T-helper 17 cell (primary cell): ENCODE results near the gene NKTR. TPM values are rescaled to one million over a fixed set of nuclear protein-coding genes. Genes with fewer than 3 reads are reported as not detected.

ENCODE experiments used
- ATAC-seq: fragments of 150-1000 bp; cut with Tn5 transposase; 2 replicates; pipeline ENCODE4 v1.10.0; 2021; ENCODE audit warnings: mild to moderate bottlenecking, moderate library complexity
- DNase-seq, 3 donors: peaks; one replicate each; pipeline versions ENCODE4 v3.0.0 to v3.0.0-alpha.2; 2020 to 2021
- H3K9me3 ChIP-seq: one replicate; pipeline ENCODE4 v1.7.0; 2013; ENCODE audit warnings: low read length, mild to moderate bottlenecking; ENCODE audit not compliant: control insufficient read depth, poor library complexity, severe bottlenecking
- H3K27ac Mint-ChIP-seq: one replicate; pipeline ENCODE4 v1.8.0; 2022; ENCODE audit warnings: mild to moderate bottlenecking, moderate library complexity, mixed read lengths
- H3K27me3 Mint-ChIP-seq: one replicate; pipeline ENCODE4 v1.8.0; 2022; ENCODE audit warnings: mixed read lengths
- H3K36me3 Mint-ChIP-seq: one replicate; pipeline ENCODE4 v1.8.0; 2022; ENCODE audit warnings: low read depth, mixed read lengths
- H3K4me1 Mint-ChIP-seq: one replicate; pipeline ENCODE4 v1.8.0; 2022; ENCODE audit warnings: mild to moderate bottlenecking, mixed read lengths
- H3K4me3 Mint-ChIP-seq: one replicate; pipeline ENCODE4 v1.8.0; 2022; ENCODE audit warnings: mild to moderate bottlenecking, moderate library complexity, mixed read lengths
- total RNA-seq, 4 donors: library from RNA in 2 of 4; stranded (reverse) in 2 of 4; gene quantifications; one replicate each; pipeline ENCODE4 v1.2.3 and lab custom pipeline; 2022 to 2026

Gene NKTR
- total RNA-seq, 2 donors from 2014 or later, result 240 to 241 TPM

DNA sequence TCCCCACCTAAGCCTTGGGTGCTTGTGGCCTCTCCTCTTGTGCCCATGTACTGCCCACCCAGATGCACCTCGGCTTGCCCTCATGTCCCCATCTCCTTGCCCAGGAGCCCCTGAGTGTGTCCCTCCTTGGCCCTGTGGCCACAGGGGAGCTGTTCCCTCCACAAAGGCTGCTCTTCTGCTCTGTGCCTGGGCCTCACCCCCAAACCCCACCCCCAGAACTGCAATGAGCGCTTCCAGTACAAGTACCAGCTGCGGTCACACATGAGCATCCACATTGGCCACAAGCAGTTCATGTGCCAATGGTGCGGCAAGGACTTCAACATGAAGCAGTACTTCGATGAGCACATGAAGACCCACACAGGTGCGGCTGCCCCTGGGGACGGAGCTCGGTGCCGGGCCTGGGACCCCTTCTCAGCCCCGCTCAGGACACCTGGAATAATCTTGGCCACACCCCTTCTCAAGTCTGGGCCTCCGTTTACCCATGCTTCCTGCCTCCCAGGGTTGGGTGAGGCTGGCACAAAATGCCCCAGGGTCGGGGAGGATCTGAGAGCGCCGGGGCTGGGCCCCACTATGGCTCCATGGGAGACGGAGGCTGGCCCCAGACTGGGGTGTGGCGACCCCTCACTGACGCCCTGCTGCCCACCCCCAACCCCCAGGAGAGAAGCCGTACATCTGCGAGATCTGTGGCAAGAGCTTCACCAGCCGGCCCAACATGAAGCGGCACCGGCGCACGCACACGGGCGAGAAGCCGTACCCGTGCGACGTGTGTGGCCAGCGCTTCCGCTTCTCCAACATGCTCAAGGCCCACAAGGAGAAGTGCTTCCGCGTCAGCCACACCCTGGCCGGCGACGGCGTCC, 63.3 kb downstream of the NKTR start:
- Mint-ChIP-seq H3K4me1 (peaks cover 5% of the 10 kb centered on the region), H3K27me3 (peaks cover 4% of the 10 kb centered on the region), H3K36me3 (no peaks in the 10 kb centered on the region), H3K27ac (no peak overlapping the region), H3K4me3 (no peak overlapping the region)
- ATAC-seq, result peak; percentile 45
- DNase-seq, result no peak
- H3K9me3 ChIP-seq, result no peaks in the 10 kb centered on the region

DNA sequence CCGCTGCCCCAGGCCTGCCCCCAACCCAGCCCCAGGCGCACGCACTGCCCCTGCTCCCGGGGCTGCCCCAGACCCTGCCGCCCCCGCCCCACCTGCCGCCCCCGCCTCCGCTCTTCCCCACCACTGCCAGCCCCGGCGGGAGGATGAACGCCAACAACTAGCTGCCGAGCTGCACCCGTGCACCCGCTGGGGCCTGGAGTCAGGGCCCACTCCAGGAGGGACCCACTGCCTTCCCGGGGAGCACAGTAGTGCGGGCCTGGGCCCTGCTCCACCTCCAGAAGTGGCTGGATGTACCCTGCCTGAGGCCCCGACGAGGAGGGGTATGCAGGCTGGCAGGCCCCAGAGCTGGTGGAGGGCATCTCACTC, 63.9 kb downstream of the NKTR start:
- ATAC-seq, result no peak
- Mint-ChIP-seq H3K27me3 (peaks cover 4% of the 10 kb centered on the region), H3K27ac (no peak overlapping the region), H3K36me3 (no peaks in the 10 kb centered on the region), H3K4me3 (no peak overlapping the region), H3K4me1 (peaks cover 5% of the 10 kb centered on the region)
- no peak for DNase-seq
- H3K9me3 ChIP-seq, result no peaks in the 10 kb centered on the region

- peaks cover 4% of the 10 kb centered on the region for H3K27me3 Mint-ChIP-seq
- ATAC-seq (no peak), DNase-seq (no peak)
- H3K36me3 Mint-ChIP-seq, result no peaks in the 10 kb centered on the region
- no peaks in the 10 kb centered on the region for H3K9me3 ChIP-seq
- no peak overlapping the region for H3K27ac Mint-ChIP-seq
- H3K4me3 Mint-ChIP-seq, result no peak overlapping the region
- no peaks in the 10 kb centered on the region for H3K4me1 Mint-ChIP-seq
Measured at GRCh38 chr3:42665050-42665878, 64.8 kb downstream of the NKTR start.

- Mint-ChIP-seq H3K27ac (no peak overlapping the region), H3K4me1 (no peaks in the 10 kb centered on the region), H3K4me3 (no peak overlapping the region), H3K27me3 (peaks cover 4% of the 10 kb centered on the region), H3K36me3 (no peaks in the 10 kb centered on the region)
- DNase-seq, result no peak
- no peaks in the 10 kb centered on the region for H3K9me3 ChIP-seq
- no peak for ATAC-seq
Measured at GRCh38 chr3:42666022-42666421, 65.5 kb downstream of the NKTR start.

DNA sequence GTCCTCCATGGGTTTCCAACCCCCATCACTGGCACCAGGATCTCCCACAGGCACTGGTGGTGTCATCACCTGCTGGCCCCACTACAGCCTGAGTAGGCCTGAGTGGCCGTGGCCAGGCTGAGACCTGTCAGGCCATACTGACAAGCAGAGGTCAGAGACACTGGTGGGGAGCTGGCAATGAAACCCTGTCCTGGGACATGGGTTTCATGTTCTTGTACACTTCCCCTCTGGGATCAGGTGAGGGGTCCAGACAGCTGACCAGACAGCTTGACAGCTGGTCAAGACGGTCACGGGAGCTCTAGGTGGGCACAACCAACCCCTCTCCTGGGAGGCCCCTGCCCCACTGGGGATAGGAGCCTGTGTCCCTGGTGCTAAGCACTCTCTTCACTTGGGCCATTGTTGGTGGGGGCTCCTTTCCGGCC, 66.1 kb downstream of the NKTR start:
- H3K9me3 ChIP-seq, result no peaks in the 10 kb centered on the region
- no peaks in the 10 kb centered on the region for H3K4me1 Mint-ChIP-seq
- H3K27me3 Mint-ChIP-seq, result peaks cover 4% of the 10 kb centered on the region
- no peak overlapping the region for H3K27ac Mint-ChIP-seq
- H3K4me3 Mint-ChIP-seq, result no peak overlapping the region
- no peak for DNase-seq
- no peaks in the 10 kb centered on the region for H3K36me3 Mint-ChIP-seq
- ATAC-seq, result no peak

- ATAC-seq (no peak), DNase-seq (no peak)
- no peaks in the 10 kb centered on the region for H3K4me1 Mint-ChIP-seq
- no peak overlapping the region for H3K4me3 Mint-ChIP-seq
- no peaks in the 10 kb centered on the region for H3K9me3 ChIP-seq
- no peaks in the 10 kb centered on the region for H3K36me3 Mint-ChIP-seq
- peaks cover 4% of the 10 kb centered on the region for H3K27me3 Mint-ChIP-seq
- no peak overlapping the region for H3K27ac Mint-ChIP-seq
Measured at GRCh38 chr3:42667096-42667522, 66.6 kb downstream of the NKTR start.

- DNase-seq, result no peak
- H3K27ac Mint-ChIP-seq, result no peak overlapping the region
- no peak for ATAC-seq
- H3K27me3 Mint-ChIP-seq, result peaks cover 4% of the 10 kb centered on the region
- H3K36me3 Mint-ChIP-seq, result no peaks in the 10 kb centered on the region
- H3K4me1 Mint-ChIP-seq, result no peaks in the 10 kb centered on the region
- no peak overlapping the region for H3K4me3 Mint-ChIP-seq
- H3K9me3 ChIP-seq, result no peaks in the 10 kb centered on the region
Measured at GRCh38 chr3:42667523-42668412, 67.3 kb downstream of the NKTR start.

DNA sequence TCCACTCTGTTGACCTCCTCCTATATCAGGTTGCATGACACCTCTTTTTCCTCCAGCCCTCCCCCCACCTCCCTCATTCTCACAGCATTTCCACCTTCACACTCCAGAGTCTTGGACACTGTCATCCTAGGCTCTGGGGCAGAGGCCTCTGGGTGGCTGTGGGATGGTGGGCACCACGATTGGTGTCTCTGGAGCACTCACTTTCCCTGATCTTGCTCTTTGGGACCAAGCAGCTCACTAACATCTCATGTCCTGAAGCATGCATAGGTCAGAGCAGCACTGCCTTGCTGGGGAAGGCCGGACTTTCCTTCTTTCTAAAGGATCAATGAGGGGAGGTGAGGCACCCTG, 67.9 kb downstream of the NKTR start:
- no peak overlapping the region for H3K4me3 Mint-ChIP-seq
- no peak for DNase-seq
- ATAC-seq, result no peak

GRCh38 chr3:42668793-42669217, 68.3 kb downstream of the NKTR start:
- DNase-seq (no peak), ATAC-seq (no peak)
- Mint-ChIP-seq H3K4me1 (no peaks in the 10 kb centered on the region), H3K27ac (no peak overlapping the region), H3K36me3 (no peaks in the 10 kb centered on the region), H3K27me3 (peaks cover 4% of the 10 kb centered on the region), H3K4me3 (no peak overlapping the region)
- no peaks in the 10 kb centered on the region for H3K9me3 ChIP-seq

More for the DNA sequence above, 67.9 kb downstream of the NKTR start:
- Mint-ChIP-seq H3K27ac (no peak overlapping the region), H3K27me3 (peaks cover 4% of the 10 kb centered on the region), H3K36me3 (no peaks in the 10 kb centered on the region), H3K4me1 (no peaks in the 10 kb centered on the region)
- H3K9me3 ChIP-seq, result no peaks in the 10 kb centered on the region

- no peak overlapping the region for H3K27ac Mint-ChIP-seq
- DNase-seq, result no peak
- no peaks in the 10 kb centered on the region for H3K9me3 ChIP-seq
- H3K36me3 Mint-ChIP-seq, result no peaks in the 10 kb centered on the region
- no peaks in the 10 kb centered on the region for H3K4me1 Mint-ChIP-seq
- H3K27me3 Mint-ChIP-seq, result peaks cover 4% of the 10 kb centered on the region
- no peak overlapping the region for H3K4me3 Mint-ChIP-seq
- ATAC-seq, result no peak
Measured at GRCh38 chr3:42670051-42670576, 69.6 kb downstream of the NKTR start.

- Mint-ChIP-seq H3K4me3 (no peak overlapping the region), H3K36me3 (no peaks in the 10 kb centered on the region), H3K4me1 (no peaks in the 10 kb centered on the region), H3K27me3 (peaks cover 4% of the 10 kb centered on the region), H3K27ac (no peak overlapping the region)
- ATAC-seq (no peak), DNase-seq (no peak)
- no peaks in the 10 kb centered on the region for H3K9me3 ChIP-seq
Measured at GRCh38 chr3:42670670-42671069, 70.2 kb downstream of the NKTR start.

DNA sequence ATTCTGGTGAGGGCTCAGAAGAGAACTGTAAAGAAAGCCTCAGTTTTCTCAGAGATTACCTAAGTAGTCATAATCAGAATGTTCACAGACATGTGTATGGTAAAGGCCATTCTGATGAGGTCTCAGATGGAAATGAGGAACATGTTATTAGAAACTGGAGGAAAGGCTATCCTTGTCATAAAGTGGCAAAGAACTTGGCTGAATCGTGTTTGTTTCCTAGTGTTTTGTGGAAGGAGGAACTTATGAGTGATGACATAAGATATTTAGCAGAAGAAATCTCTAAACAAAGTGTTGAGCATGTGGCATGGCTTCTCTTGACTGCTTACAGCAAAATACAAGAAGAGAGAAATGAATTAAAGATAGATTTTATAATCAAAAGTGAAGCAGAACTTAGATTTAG, 72.0 kb downstream of the NKTR start:
- Mint-ChIP-seq H3K4me3 (no peak overlapping the region), H3K4me1 (no peaks in the 10 kb centered on the region), H3K27me3 (peaks cover 4% of the 10 kb centered on the region), H3K27ac (no peak overlapping the region), H3K36me3 (no peaks in the 10 kb centered on the region)
- no peak for ATAC-seq
- no peaks in the 10 kb centered on the region for H3K9me3 ChIP-seq
- no peak for DNase-seq

GRCh38 chr3:42673082-42673481, 72.6 kb downstream of the NKTR start:
- H3K9me3 ChIP-seq, result peaks cover 1% of the 10 kb centered on the region
- DNase-seq (no peak), ATAC-seq (no peak)
- Mint-ChIP-seq H3K4me3 (no peak overlapping the region), H3K27me3 (no peaks in the 10 kb centered on the region), H3K36me3 (no peaks in the 10 kb centered on the region), H3K4me1 (no peaks in the 10 kb centered on the region), H3K27ac (no peak overlapping the region)
